ENCODE results near the gene USP5. TPM values are rescaled to one million over a fixed set of nuclear protein-coding genes. Genes with fewer than 3 reads are reported as not detected.

USP5 gene
- polyA plus RNA-seq, 1 experiment: 90.0 TPM

GRCh38 chr12:6853626-6854025, 1.7 kb downstream of the USP5 start:
- DNase-seq (ENCODE audit: low read depth): no peak
- H3K27me3 ChIP-seq (ENCODE audit: control insufficient read depth, insufficient read depth, low read length): no peaks in the 10 kb centered on the region
- peaks cover 18% of the 10 kb centered on the region for H3K36me3 ChIP-seq (ENCODE audit: control insufficient read depth, insufficient read depth, low read length)
- H3K4me3 ChIP-seq (ENCODE audit: low read depth, low read length): no peak overlapping the region
- ChIA-PET POLR2A (interaction anchor here (1.2 to 2.9 kb wide), 3 partner anchors 14 to 101 kb away, joined by 5 to 34 read pairs (median 6); partner anchors contain the start of gene TPI1), CTCF (interaction anchor here (0.6 to 12.2 kb wide), 9 partner anchors 8 to 1267 kb away, joined by 3 to 112 read pairs (median 8); partner anchors contain the start of genes GNB3, P3H3, SPSB2 and TPI1)
- TF ChIP-seq CTCF (IDR thresholded peaks at IDR 0.05; ENCODE audit: insufficient read depth, low read depth, low read length): no peak

DNA sequence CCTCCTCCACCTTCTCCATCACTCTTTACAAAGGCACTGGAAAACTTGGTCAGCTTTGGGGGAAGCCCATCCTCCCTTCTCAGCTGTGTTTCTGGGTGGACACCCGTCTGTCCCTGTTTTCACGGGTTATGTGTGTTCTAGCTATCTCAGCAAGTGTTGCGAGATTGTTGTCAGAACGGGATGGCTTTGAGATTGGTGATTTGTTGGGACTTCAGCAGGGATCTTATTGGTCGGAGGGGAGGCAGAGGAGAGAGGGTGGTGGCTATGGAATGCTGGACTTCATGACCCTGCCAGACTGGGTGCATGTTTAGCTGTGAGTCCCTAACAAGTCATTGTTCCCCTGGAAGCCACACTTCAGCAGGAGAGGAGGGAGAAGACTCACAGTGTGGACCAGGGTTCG, 2.1 kb downstream of the USP5 start:
- Histone ChIP-seq H3K36me3 (ENCODE audit: control insufficient read depth, insufficient read depth, low read length) (peaks cover 22% of the 10 kb centered on the region), H3K27me3 (ENCODE audit: control insufficient read depth, insufficient read depth, low read length) (no peaks in the 10 kb centered on the region), H3K4me3 (ENCODE audit: low read depth, low read length) (no peak overlapping the region)
- POLR2A ChIA-PET: no interaction called here
- CTCF ChIA-PET: interaction anchor here (0.6 to 12.2 kb wide), 5 partner anchors 15 to 37 kb away, joined by 3 to 112 read pairs (median 16); partner anchors contain the start of genes GNB3, SPSB2 and TPI1
- DNase-seq (ENCODE audit: low read depth): no peak
- no peak for TF ChIP-seq CTCF (IDR thresholded peaks at IDR 0.05; ENCODE audit: insufficient read depth, low read depth, low read length)

GRCh38 chr12:6855322-6855721, 3.4 kb downstream of the USP5 start:
- CTCF ChIA-PET: interaction anchor here (8.0 kb wide), 1 partner anchor 14 kb away, joined by 112 read pairs; the partner anchor contains the start of genes SPSB2 and TPI1
- POLR2A ChIA-PET: no interaction called here
- no peak overlapping the region for H3K4me3 ChIP-seq (ENCODE audit: low read depth, low read length)
- no peak for DNase-seq (ENCODE audit: low read depth)
- peaks cover 31% of the 10 kb centered on the region for H3K36me3 ChIP-seq (ENCODE audit: control insufficient read depth, insufficient read depth, low read length)
- H3K27me3 ChIP-seq (ENCODE audit: control insufficient read depth, insufficient read depth, low read length): no peaks in the 10 kb centered on the region
- no peak for TF ChIP-seq CTCF (IDR thresholded peaks at IDR 0.05; ENCODE audit: insufficient read depth, low read depth, low read length)

- DNase-seq (ENCODE audit: low read depth): no peak
- Histone ChIP-seq H3K4me3 (ENCODE audit: low read depth, low read length) (no peak overlapping the region), H3K27me3 (ENCODE audit: control insufficient read depth, insufficient read depth, low read length) (no peaks in the 10 kb centered on the region), H3K36me3 (ENCODE audit: control insufficient read depth, insufficient read depth, low read length) (peaks cover 54% of the 10 kb centered on the region)
- POLR2A ChIA-PET: no interaction called here
- no peak for TF ChIP-seq CTCF (IDR thresholded peaks at IDR 0.05; ENCODE audit: insufficient read depth, low read depth, low read length)
- CTCF ChIA-PET: interaction anchor here (1.9 to 3.5 kb wide), 3 partner anchors 10 to 106 kb away, joined by 5 to 15 read pairs (median 10); partner anchors contain the start of genes MLF2 and SPSB2
Observed at GRCh38 chr12:6858799-6859198, 6.8 kb downstream of the USP5 start.

- POLR2A ChIA-PET: no interaction called here
- CTCF ChIA-PET: interaction anchor here (1.1 to 3.5 kb wide), 4 partner anchors 9 to 107 kb away, joined by 4 to 15 read pairs (median 8); partner anchors contain the start of genes MLF2 and SPSB2
- TF ChIP-seq CTCF (IDR thresholded peaks at IDR 0.05; ENCODE audit: insufficient read depth, low read depth, low read length): no peak
- H3K4me3 ChIP-seq (ENCODE audit: low read depth, low read length): no peak overlapping the region
- DNase-seq (ENCODE audit: low read depth): no peak
- H3K27me3 ChIP-seq (ENCODE audit: control insufficient read depth, insufficient read depth, low read length): no peaks in the 10 kb centered on the region
- H3K36me3 ChIP-seq (ENCODE audit: control insufficient read depth, insufficient read depth, low read length): peaks cover 59% of the 10 kb centered on the region
Observed at GRCh38 chr12:6860116-6860515, 8.2 kb downstream of the USP5 start.

Measured in BJ (cell line).